GM06990 (cell line): ENCODE data around the gene TRAF1.

Experiments used
- DNase-seq: peaks from one replicate; pipeline ENCODE4 v3.0.0-alpha.2; 2011; ENCODE audit not compliant: insufficient read length; ENCODE audit errors: extremely low read depth
- H3K27me3 ChIP-seq: replicated peaks from 2 replicates; pipeline ENCODE4 v1.6.0; 2011; ENCODE audit warnings: low read length; ENCODE audit not compliant: control insufficient read depth, insufficient read depth
- H3K36me3 ChIP-seq: 2 replicates; pipeline ENCODE4 v1.5.1; 2011; ENCODE audit warnings: low read length; ENCODE audit not compliant: control insufficient read depth, insufficient read depth
- H3K4me3 ChIP-seq: replicated peaks from 2 replicates; pipeline ENCODE4 v1.5.1; 2011; ENCODE audit warnings: low read depth, mild to moderate bottlenecking, control low read depth, low read length
- CTCF ChIP-seq: IDR thresholded peaks from 2 replicates; pipeline ENCODE4 v1.5.1; 2011; ENCODE audit warnings: low read length, control low read depth, mild to moderate bottlenecking, inconsistent platforms; ENCODE audit not compliant: insufficient read depth, poor library complexity, severe bottlenecking

The TRAF1 gene

GRCh38 chr9:120855827-120856670 is 70.5 kb downstream of the TRAF1 start:
- Histone ChIP-seq H3K27me3 (no peaks in the 10 kb centered on the region), H3K4me3 (no peak overlapping the region), H3K36me3 (peaks cover 24% of the 10 kb centered on the region)
- no peak for TF ChIP-seq CTCF
- DNase-seq, result no peak

GRCh38 chr9:120854596-120855327 is 71.8 kb downstream of the TRAF1 start:
- H3K36me3 ChIP-seq, result peaks cover 17% of the 10 kb centered on the region
- H3K27me3 ChIP-seq, result no peaks in the 10 kb centered on the region
- no peak overlapping the region for H3K4me3 ChIP-seq
- no peak for TF ChIP-seq CTCF
- DNase-seq, result no peak

GRCh38 chr9:120853198-120853597 is 73.4 kb downstream of the TRAF1 start:
- Histone ChIP-seq H3K36me3 (peaks cover 11% of the 10 kb centered on the region), H3K27me3 (no peaks in the 10 kb centered on the region), H3K4me3 (no peak overlapping the region)
- DNase-seq, result no peak
- no peak for TF ChIP-seq CTCF
